Right lobe of liver (tissue), 6 donors: ENCODE measurements around the gene CRACR2B. TPM values are rescaled to one million over a fixed set of nuclear protein-coding genes. Genes with fewer than 3 reads are reported as not detected.

Source experiments
- ATAC-seq, 4 donors: fragments of 200-7000 bp; cut with Tn5 transposase; one replicate each; pipeline ENCODE4 v1.9.1; 2020; ENCODE audit warnings: mild to moderate bottlenecking in 4 of 4, moderate library complexity in 4 of 4
- DNase-seq, 3 donors: peaks; one replicate each; pipeline ENCODE4 v3.0.0-alpha.2; 2020
- H3K27ac ChIP-seq, 3 donors: fragments of 200-600 bp; one replicate each; pipeline ENCODE4 v1.8.0; 2022
- H3K27me3 ChIP-seq, 2 donors: fragments of 200-600 bp; one replicate each; pipeline ENCODE4 v1.8.0; 2022
- H3K36me3 ChIP-seq, 4 donors: fragments of 200-600 bp; sonication (generic) in 1 of 4; one replicate each; pipeline versions ENCODE4 v1.5.1 to v1.8.0; 2017 to 2022; ENCODE audit warnings: control low read depth in 1 of 4
- H3K4me1 ChIP-seq, 4 donors: fragments of 200-600 bp; sonication (generic) in 1 of 4; one replicate each; pipeline versions ENCODE4 v1.5.1 to v1.8.0; 2017 to 2022; ENCODE audit warnings: control low read depth in 1 of 4
- H3K4me3 ChIP-seq, 3 donors: fragments of 200-600 bp; one replicate each; pipeline ENCODE4 v1.8.0; 2022
- H3K9me3 ChIP-seq, 4 donors: fragments of 200-600 bp; sonication (generic) in 1 of 4; one replicate each; pipeline versions ENCODE4 v1.5.1 to v1.8.0; 2017 to 2022; ENCODE audit warnings: control low read depth in 1 of 4
- POLR2A ChIP-seq: fragments of 450-650 bp; IDR thresholded peaks from one replicate; pipeline ENCODE4 v1.6.1; 2017; ENCODE audit warnings: antibody characterized with exemption, mild to moderate bottlenecking
- WGBS: methylation state at CpG from one replicate; pipeline ENCODE4 v1.1.6; 2018; ENCODE audit warnings: low coverage, low lambda C conversion rate; ENCODE audit not compliant: insufficient coverage; ENCODE audit errors: missing lambda C conversion rate; 5-methylcytosine and 5-hydroxymethylcytosine counted together
- intact Hi-C, 2 donors: fragments of 100-400 bp; cut with DNase I; formaldehyde crosslinking; loops; one replicate each; pipeline versions ENCODE4 v1.11.2 to v1.14.1; 2022
- total RNA-seq, 6 experiments: library from RNA; depleted of rRNA in 2 of 6; stranded (reverse); fragments of >200 nt in 2 of 6; fragmentation: NEBNext Ultra II Directional in 3 of 6; extraction: Animal tissue kit (Norgen Biotek cat#: 25700) in 3 of 6; gene quantifications; one replicate each; pipeline versions ENCODE4 v1.1.0 to v1.2.4, GENCODE V29; 2016 to 2023
- TF ChIP-seq, protein P1 (sequence below), 4 donors: fragments of 200-600 bp in 3 of 4; fragments of 450-650 bp in 1 of 4; IDR thresholded peaks; one replicate each; pipeline versions ENCODE4 v1.5.1 to v1.8.0; 2016 to 2022; ENCODE audit warnings: antibody characterized with exemption in 4 of 4, mild to moderate bottlenecking in 2 of 4
- donor health status: DM: no; HTN: yes; CAD: no.
- donor health status: DM: no; HTN: no; CAD: no.
- donor health status: DM: no; HTN: no; CAD: no.
- donor health status: DM: no; HTN: yes; CAD: no.
- donor health status: DM: no; HTN: yes; CAD: no.

The CRACR2B gene
- total RNA-seq, 6 experiments from 2014 or later = 2.2 to 4.0 (median 3.1) TPM

DNA sequence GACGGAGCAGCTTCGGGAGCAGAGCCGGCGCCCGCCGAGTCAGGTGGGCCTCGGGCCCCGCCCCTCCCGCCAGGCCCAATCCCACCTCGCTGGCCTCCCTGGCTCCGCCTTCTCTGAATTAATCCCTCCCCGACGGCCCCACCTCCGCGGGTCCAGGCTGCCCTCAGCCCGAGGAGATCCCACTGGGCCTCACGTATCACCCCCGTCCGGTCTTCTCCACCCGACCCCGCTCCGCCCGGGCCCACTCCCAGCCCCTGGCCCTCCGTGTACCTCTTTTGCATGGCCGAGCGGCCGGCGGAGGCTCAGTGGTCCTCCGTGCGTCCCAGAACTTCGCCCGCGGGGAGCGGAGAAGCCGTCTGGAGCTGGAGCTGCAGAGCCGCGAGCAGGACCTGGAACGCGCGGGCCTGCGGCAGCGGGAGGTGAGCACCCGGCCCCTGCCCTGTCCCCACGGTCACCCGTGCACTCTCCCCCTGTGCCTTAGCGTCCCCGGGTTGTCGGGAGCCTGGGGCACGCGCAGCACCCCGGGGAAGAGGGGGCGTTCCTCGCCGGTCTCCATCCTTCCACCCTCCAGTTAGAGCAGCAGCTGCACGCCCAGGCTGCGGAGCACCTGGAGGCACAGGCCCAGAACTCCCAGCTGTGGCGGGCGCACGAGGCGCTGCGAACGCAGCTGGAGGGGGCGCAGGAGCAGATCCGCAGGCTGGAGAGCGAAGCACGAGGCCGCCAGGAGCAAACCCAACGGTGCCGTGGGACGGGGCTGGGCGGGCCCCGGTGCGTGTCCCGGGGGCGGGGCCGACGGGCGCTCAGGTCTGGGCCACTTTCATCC, 2.8 kb downstream of the CRACR2B start:
- WGBS = under 1% methylated on average over 15 of the region's 78 CpGs
- Histone ChIP-seq H3K4me1 (peaks cover 0 to 78% (median 32%) of the 10 kb centered on the region in 4 donors), H3K4me3 (peak overlapping the region; percentile 2 to 35 (median 32)), H3K27me3 (no peaks in the 10 kb centered on the region), H3K9me3 (no peaks in the 10 kb centered on the region), H3K27ac (no peak overlapping the region), H3K36me3 (no peaks in the 10 kb centered on the region)
- TF ChIP-seq POLR2A = no peak
- TF ChIP-seq, protein P1, sequence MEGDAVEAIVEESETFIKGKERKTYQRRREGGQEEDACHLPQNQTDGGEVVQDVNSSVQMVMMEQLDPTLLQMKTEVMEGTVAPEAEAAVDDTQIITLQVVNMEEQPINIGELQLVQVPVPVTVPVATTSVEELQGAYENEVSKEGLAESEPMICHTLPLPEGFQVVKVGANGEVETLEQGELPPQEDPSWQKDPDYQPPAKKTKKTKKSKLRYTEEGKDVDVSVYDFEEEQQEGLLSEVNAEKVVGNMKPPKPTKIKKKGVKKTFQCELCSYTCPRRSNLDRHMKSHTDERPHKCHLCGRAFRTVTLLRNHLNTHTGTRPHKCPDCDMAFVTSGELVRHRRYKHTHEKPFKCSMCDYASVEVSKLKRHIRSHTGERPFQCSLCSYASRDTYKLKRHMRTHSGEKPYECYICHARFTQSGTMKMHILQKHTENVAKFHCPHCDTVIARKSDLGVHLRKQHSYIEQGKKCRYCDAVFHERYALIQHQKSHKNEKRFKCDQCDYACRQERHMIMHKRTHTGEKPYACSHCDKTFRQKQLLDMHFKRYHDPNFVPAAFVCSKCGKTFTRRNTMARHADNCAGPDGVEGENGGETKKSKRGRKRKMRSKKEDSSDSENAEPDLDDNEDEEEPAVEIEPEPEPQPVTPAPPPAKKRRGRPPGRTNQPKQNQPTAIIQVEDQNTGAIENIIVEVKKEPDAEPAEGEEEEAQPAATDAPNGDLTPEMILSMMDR (IDR thresholded peaks at IDR 0.05) = no peak
- intact Hi-C loops = no loop called here
- DNase-seq (peak; percentile 73 to 85 (median 82)), ATAC-seq (peak; percentile 30 to 55 (median 40))

DNA sequence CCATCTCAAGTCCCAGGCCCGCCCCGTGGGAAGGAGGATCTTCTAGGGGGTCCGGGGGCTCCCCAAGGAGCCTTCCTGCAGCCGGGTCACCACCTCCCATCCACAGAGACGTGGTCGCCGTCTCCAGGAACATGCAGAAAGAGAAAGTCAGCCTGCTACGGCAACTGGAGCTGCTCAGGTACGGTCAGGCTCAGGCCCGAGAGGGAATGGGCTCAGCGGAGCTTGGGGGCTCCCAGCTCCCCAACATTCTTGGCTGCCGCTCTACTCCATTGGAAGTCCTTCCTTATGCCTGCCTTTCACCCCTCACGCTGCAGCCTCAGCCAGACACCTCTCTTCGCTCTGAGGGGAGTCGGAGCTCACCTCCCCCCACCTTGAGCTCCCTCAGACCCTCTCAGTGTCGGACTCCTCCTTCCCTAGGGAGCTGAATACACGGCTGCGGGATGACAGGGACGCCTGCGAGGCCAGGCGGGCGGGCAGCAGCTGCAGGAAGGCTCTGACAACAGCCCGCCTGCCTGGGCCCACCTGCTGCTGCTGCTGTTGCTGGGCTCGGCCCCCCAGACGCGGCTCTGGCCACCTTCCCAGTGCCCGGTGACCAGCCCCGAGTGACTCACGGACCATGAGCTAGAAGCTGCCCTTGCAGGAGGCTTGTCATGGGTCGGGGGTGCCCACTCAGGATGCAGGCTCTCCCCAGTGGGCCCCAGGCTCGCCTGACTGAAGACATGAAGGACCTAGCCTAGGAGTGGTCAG, 3.6 kb downstream of the CRACR2B start:
- Histone ChIP-seq H3K27ac (no peak overlapping the region), H3K4me3 (no peak overlapping the region), H3K4me1 (peaks cover 0 to 70% (median 29%) of the 10 kb centered on the region in 4 donors), H3K27me3 (no peaks in the 10 kb centered on the region), H3K36me3 (no peaks in the 10 kb centered on the region), H3K9me3 (no peaks in the 10 kb centered on the region)
- ATAC-seq (no peak), DNase-seq (no peak)
- 68% methylated on average over 10 of the region's 31 CpGs for WGBS
- intact Hi-C loops = no loop called here
- no peak for TF ChIP-seq POLR2A
- TF ChIP-seq, protein P1 (IDR thresholded peaks at IDR 0.05) = no peak

DNA sequence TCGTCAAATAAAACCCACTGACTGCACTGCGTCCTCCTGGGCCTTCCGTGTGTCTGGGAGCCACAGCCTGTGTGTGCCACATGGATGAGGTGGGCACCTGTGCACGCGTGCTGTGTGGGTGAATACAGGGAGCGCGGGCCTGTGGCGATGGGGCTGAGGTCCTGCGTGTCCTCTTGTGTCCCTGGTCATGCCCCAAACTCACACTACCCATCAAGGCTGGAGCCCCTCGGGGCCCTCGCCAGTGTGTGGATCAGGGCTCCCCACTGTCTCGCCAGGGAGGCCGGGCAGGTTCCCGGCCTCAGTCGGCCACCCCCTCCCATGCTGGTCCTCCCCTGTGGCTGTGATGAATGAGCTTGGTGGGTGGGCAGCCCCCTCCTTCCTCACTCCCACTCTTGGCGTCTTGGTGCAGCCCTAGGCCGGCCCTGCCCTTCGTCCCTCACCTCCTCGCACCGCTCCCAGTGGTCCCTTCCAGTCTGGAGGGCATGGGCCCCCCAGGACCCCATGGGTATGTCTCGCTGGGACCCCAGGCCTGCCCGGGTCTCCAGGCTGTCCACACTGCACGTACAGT, 4.3 kb downstream of the CRACR2B start:
- TF ChIP-seq, protein P1 (IDR thresholded peaks at IDR 0.05) = no peak
- no peak for TF ChIP-seq POLR2A
- H3K4me1 ChIP-seq = peaks cover 0 to 62% (median 25%) of the 10 kb centered on the region in 4 donors
- no peak for DNase-seq
- WGBS = 40% methylated on average over 2 of the region's 23 CpGs
- ATAC-seq = no peak
- intact Hi-C loops = no loop called here
- H3K27ac ChIP-seq = no peak overlapping the region
- peaks cover 0 to 6% (median under 1%) of the 10 kb centered on the region in 4 donors for H3K36me3 ChIP-seq
- peak overlapping the region; percentile 37 to 75 (median 43) for H3K4me3 ChIP-seq
- H3K27me3 ChIP-seq = no peaks in the 10 kb centered on the region
- no peaks in the 10 kb centered on the region for H3K9me3 ChIP-seq

DNA sequence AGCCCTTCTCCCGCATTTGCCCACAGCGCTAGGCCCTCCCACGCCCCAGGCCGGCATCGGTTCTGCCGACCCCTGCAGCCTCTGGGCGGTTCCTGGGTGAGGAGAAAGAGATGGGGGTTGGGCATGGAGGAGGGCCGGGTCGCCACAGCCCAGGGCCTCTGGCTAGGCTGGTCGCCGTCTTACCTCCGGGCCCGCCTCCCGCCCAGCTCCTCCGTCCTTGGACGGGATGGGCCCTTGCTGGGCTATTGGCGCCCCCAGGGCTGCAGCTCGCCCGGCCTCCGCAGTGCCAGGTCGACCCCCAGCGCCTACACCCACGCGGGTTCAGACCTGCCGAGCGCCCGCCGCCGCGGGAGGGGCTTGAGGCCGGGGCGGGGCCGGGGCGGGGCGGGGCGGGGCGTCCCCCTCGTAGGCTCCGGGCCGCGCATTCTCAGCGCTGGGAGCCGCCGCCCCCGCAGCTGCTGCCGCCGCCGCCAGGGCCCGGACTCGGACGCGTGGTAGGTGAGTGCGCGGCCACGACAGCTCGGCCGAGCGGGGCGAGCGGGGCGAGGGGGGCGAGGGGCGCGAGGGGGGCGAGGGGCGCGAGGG, 4.9 kb downstream of the CRACR2B start, which contains the start of gene CD151:
TSS of gene CD151 (plus strand) at position 424 of the 585 bp plus-strand sequence. CDS start 3,118 bp downstream, outside the sequence.
- Histone ChIP-seq H3K4me1 (peaks cover 0 to 57% (median 25%) of the 10 kb centered on the region in 4 donors), H3K36me3 (peaks cover 0 to 11% (median 4%) of the 10 kb centered on the region in 4 donors), H3K9me3 (no peaks in the 10 kb centered on the region), H3K27me3 (no peaks in the 10 kb centered on the region), H3K4me3 (peak within 1 kb of the TSS; percentile 75 to 85 (median 84)), H3K27ac (peak within 1 kb of the TSS; percentile 4 to 82 (median 63))
- whole genome bisulfite sequencing = 20% methylated on average over 7 of the region's 67 CpGs
- TF ChIP-seq, protein P1 (IDR thresholded peaks at IDR 0.05) = no peak
- no peak for TF ChIP-seq POLR2A
- ATAC-seq = peak; percentile 9 to 39 (median 36)
- peak in 1 of 3 donors; percentile 73 for DNase-seq
- intact Hi-C loops = no loop called here
